Keratinocyte (primary cell): ENCODE data around the gene ADAM12.

Source experiments
- CTCF ChIP-seq, 3 experiments: IDR thresholded peaks in 1 of 3; conservative IDR thresholded peaks in 1 of 3; optimal IDR thresholded peaks in 1 of 3; 2 replicates in 2 of 3; 3 replicates in 1 of 3; pipeline versions ENCODE3 to v1.5.1; 2011; ENCODE audit warnings: low read length in 3 of 3, mild to moderate bottlenecking in 3 of 3, moderate library complexity in 2 of 3, control low read depth in 1 of 3, inconsistent platforms in 1 of 3; ENCODE audit not compliant: insufficient read depth in 2 of 3; ENCODE audit errors: extremely low read depth in 1 of 3
- EZH2 ChIP-seq: IDR thresholded peaks from one replicate; pipeline ENCODE4 v1.6.1; 2012; ENCODE audit warnings: inconsistent platforms, mild to moderate bottlenecking, low read length, moderate library complexity

- TF ChIP-seq CTCF (optimal IDR thresholded peaks at IDR 0.05 in 1 of 3, IDR thresholded peaks at IDR 0.05 in 1 of 3, conservative IDR thresholded peaks at IDR 0.05 in 1 of 3; ENCODE audit: extremely low read depth in 1 of 3, insufficient read depth in 2 of 3, low read length in 3 of 3) (no peak), EZH2 (no peak)
These were observed 287.0 kb downstream of the ADAM12 start for GRCh38 chr10:126101325-126101724.
